GM12873 (cell line): ENCODE data around the gene CST3.

Source experiments
- CTCF ChIP-seq: IDR thresholded peaks from 2 replicates; pipeline ENCODE4 v1.5.1; 2012; ENCODE audit warnings: low read depth, mild to moderate bottlenecking, moderate library complexity, low read length, control low read depth; ENCODE audit not compliant: insufficient read depth; ENCODE audit errors: missing control alignments

The CST3 gene

GRCh38 chr20:23585808-23586734 lies 51.7 kb downstream of the CST3 start:
- no peak for TF ChIP-seq CTCF

GRCh38 chr20:23585449-23585807 lies 52.3 kb downstream of the CST3 start:
- no peak for TF ChIP-seq CTCF

GRCh38 chr20:23584434-23585199 lies 53.1 kb downstream of the CST3 start:
- no peak for TF ChIP-seq CTCF
